ENCODE results near the gene KCNQ5. TPM values are rescaled to one million over a fixed set of nuclear protein-coding genes. Genes with fewer than 3 reads are reported as not detected.

The KCNQ5 gene
- total and polyA plus RNA-seq, 12 donors = 0.10 to 3.6 (median 0.52) TPM

GRCh38 chr6:72941263-72941662 lies 319.4 kb downstream of the KCNQ5 start:
- DNase-seq = no peak
- no peaks in the 10 kb centered on the region for H3K27me3 ChIP-seq
- intact Hi-C loops (cut with DNase I) = no loop called here
- no peaks in the 10 kb centered on the region for H3K4me1 ChIP-seq (replicated peaks in 1 of 2)
- WGBS, 4 donors = 80 to 100% (median 84%) methylated on average over 1 of the region's 1 CpG; no CpG with 5 or more reads in 1 of the 4 donors
- H3K36me3 ChIP-seq (replicated peaks in 1 of 2) = no peaks in the 10 kb centered on the region
- H3K4me3 ChIP-seq = no peak overlapping the region
- no peak overlapping the region for H3K27ac ChIP-seq
- no peak for TF ChIP-seq CTCF (IDR thresholded peaks at IDR 0.05)
- no peak for TF ChIP-seq POLR2A (IDR thresholded peaks at IDR 0.05)
- no peaks in the 10 kb centered on the region for H3K9me3 ChIP-seq (replicated peaks in 1 of 3)

- no peak for DNase-seq
- 58 to 93% (median 83%) methylated on average over 1 of the region's 1 CpG for WGBS, 4 donors
- H3K4me3 ChIP-seq = no peak overlapping the region
- no peak for TF ChIP-seq CTCF (IDR thresholded peaks at IDR 0.05)
- no peak for TF ChIP-seq POLR2A (IDR thresholded peaks at IDR 0.05)
- no peaks in the 10 kb centered on the region for H3K4me1 ChIP-seq (replicated peaks in 1 of 2)
- no peaks in the 10 kb centered on the region for H3K36me3 ChIP-seq (replicated peaks in 1 of 2)
- no peaks in the 10 kb centered on the region for H3K27me3 ChIP-seq
- no peaks in the 10 kb centered on the region for H3K9me3 ChIP-seq (replicated peaks in 1 of 3)
- intact Hi-C loops (cut with DNase I) = no loop called here
- H3K27ac ChIP-seq = no peak overlapping the region
Observed at GRCh38 chr6:72941751-72942150, 319.9 kb downstream of the KCNQ5 start.

GRCh38 chr6:72943699-72944098 lies 321.8 kb downstream of the KCNQ5 start:
- no peak overlapping the region for H3K4me3 ChIP-seq
- intact Hi-C loops (cut with DNase I) = no loop called here
- H3K36me3 ChIP-seq (replicated peaks in 1 of 2) = no peaks in the 10 kb centered on the region
- TF ChIP-seq CTCF (IDR thresholded peaks at IDR 0.05) (no peak), POLR2A (IDR thresholded peaks at IDR 0.05) (no peak)
- H3K27ac ChIP-seq = no peak overlapping the region
- H3K9me3 ChIP-seq (replicated peaks in 1 of 3) = no peaks in the 10 kb centered on the region
- DNase-seq = no peak
- 64 to 76% (median 71%) methylated on average over 1 of the region's 1 CpG for WGBS, 4 donors
- H3K27me3 ChIP-seq = no peaks in the 10 kb centered on the region
- H3K4me1 ChIP-seq (replicated peaks in 1 of 2) = no peaks in the 10 kb centered on the region

- DNase-seq = no peak
- Histone ChIP-seq H3K4me3 (no peak overlapping the region), H3K36me3 (replicated peaks in 1 of 2) (no peaks in the 10 kb centered on the region), H3K27me3 (no peaks in the 10 kb centered on the region), H3K27ac (no peak overlapping the region), H3K4me1 (replicated peaks in 1 of 2) (no peaks in the 10 kb centered on the region), H3K9me3 (replicated peaks in 1 of 3) (no peaks in the 10 kb centered on the region)
- 64 to 77% (median 70%) methylated on average over 2 of the region's 2 CpGs for WGBS, 4 donors
- intact Hi-C loops (cut with DNase I) = no loop called here
- TF ChIP-seq CTCF (IDR thresholded peaks at IDR 0.05) = no peak
- no peak for TF ChIP-seq POLR2A (IDR thresholded peaks at IDR 0.05)
Observed at GRCh38 chr6:72944660-72945059, 322.8 kb downstream of the KCNQ5 start.
